Neural cell (in vitro differentiated cells): ENCODE measurements around the gene ISG15. TPM values are rescaled to one million over a fixed set of nuclear protein-coding genes. Genes with fewer than 3 reads are reported as not detected.
"Not testable (repeated sequence)": the region's sequence is repeated elsewhere in the genome, so short reads cannot be mapped to it uniquely, and the experiment has no call there.

Experiments used
- H2AFZ ChIP-seq: fragments of 200-600, 300-800 bp; sonication (generic), shearing (Covaris generic); 2 replicates; pipeline ENCODE4 v1.6.0; 2014; ENCODE audit warnings: low read depth, mild to moderate bottlenecking, antibody characterized with exemption, low read length, moderate library complexity
- H3F3A ChIP-seq: fragments of 200-600 bp; shearing (Covaris generic); 2 replicates; pipeline ENCODE4 v1.6.1; 2016; ENCODE audit warnings: mild to moderate bottlenecking, moderate library complexity, mixed read lengths, antibody characterized with exemption, low read length; ENCODE audit not compliant: insufficient read depth, poor library complexity, severe bottlenecking
- H3K27ac ChIP-seq: fragments of 200-600, 300-800 bp; sonication (generic), shearing (Covaris generic); 2 replicates; pipeline ENCODE4 v1.5.1; 2014; ENCODE audit warnings: mild to moderate bottlenecking, low read length, moderate library complexity
- H3K27me3 ChIP-seq: fragments of 300-800, 200-600 bp; sonication (generic), shearing (Covaris generic); 2 replicates; pipeline ENCODE4 v1.6.0; 2014; ENCODE audit warnings: mild to moderate bottlenecking, low read depth, low read length, moderate library complexity; ENCODE audit not compliant: insufficient read depth
- H3K36me3 ChIP-seq: fragments of 300-800, 200-600 bp; sonication (generic), shearing (Covaris generic); 2 replicates; pipeline ENCODE4 v1.5.1; 2014; ENCODE audit warnings: mild to moderate bottlenecking, antibody characterized with exemption, low read length, moderate library complexity; ENCODE audit not compliant: insufficient read depth
- H3K4me2 ChIP-seq: fragments of 300-800, 200-600 bp; sonication (generic), shearing (Covaris generic); 2 replicates; pipeline ENCODE4 v1.6.0; 2014; ENCODE audit warnings: mild to moderate bottlenecking, low read length
- H3K4me3 ChIP-seq: fragments of 300-800, 200-600 bp; sonication (generic), shearing (Covaris generic); 2 replicates; pipeline ENCODE4 v1.5.1; 2014; ENCODE audit warnings: mild to moderate bottlenecking, low read length, moderate library complexity
- H3K79me2 ChIP-seq: fragments of 200-600 bp; shearing (Covaris generic); replicated peaks from 2 replicates; pipeline ENCODE4 v1.6.0; 2014; ENCODE audit warnings: mild to moderate bottlenecking, low read length, moderate library complexity; ENCODE audit not compliant: insufficient read depth
- H3K9ac ChIP-seq: fragments of 300-800, 200-600 bp; sonication (generic), shearing (Covaris generic); 2 replicates; pipeline ENCODE4 v1.6.1; 2016; ENCODE audit warnings: mild to moderate bottlenecking, low read length, mixed read lengths
- H3K9me2 ChIP-seq: fragments of 200-600 bp; shearing (Covaris generic); 2 replicates; pipeline ENCODE4 v1.6.1; 2016; ENCODE audit warnings: mild to moderate bottlenecking, low read length, mixed read lengths; ENCODE audit not compliant: insufficient read depth
- H3K9me3 ChIP-seq: fragments of 200-600, 300-800 bp; sonication (generic), shearing (Covaris generic); 2 replicates; pipeline ENCODE4 v1.6.1; 2016; ENCODE audit warnings: mild to moderate bottlenecking, mixed run types, low read length, moderate library complexity, mixed read lengths
- H4K20me1 ChIP-seq: fragments of 200-600 bp; shearing (Covaris generic); 2 replicates; pipeline ENCODE4 v1.6.1; 2016; ENCODE audit warnings: mild to moderate bottlenecking, mixed run types; ENCODE audit not compliant: insufficient read depth
- EP300 ChIP-seq: fragments of 450-650 bp; conservative IDR thresholded peaks from 2 replicates; pipeline ENCODE4 v1.6.1; 2014; ENCODE audit warnings: antibody characterized with exemption, mild to moderate bottlenecking, moderate library complexity; ENCODE audit not compliant: poor library complexity, severe bottlenecking
- EZH2 ChIP-seq: fragments of 200-600, 300-800 bp; shearing (Covaris generic), sonication (generic); IDR thresholded peaks from 2 replicates; pipeline ENCODE4 v1.6.1; 2014; ENCODE audit warnings: antibody characterized with exemption, low read length, borderline replicate concordance, mild to moderate bottlenecking; ENCODE audit not compliant: insufficient read depth, poor library complexity, severe bottlenecking
- MXI1 ChIP-seq: fragments of 450-650 bp; conservative IDR thresholded peaks from 2 replicates; pipeline ENCODE4 v1.6.1; 2014; ENCODE audit warnings: antibody characterized with exemption, mild to moderate bottlenecking; ENCODE audit not compliant: poor library complexity, severe bottlenecking
- POLR2AphosphoS5 ChIP-seq: IDR thresholded peaks from 2 replicates; pipeline ENCODE4 v1.6.1; 2012
- RAD21 ChIP-seq: fragments of 450-650 bp; conservative IDR thresholded peaks from 2 replicates; pipeline ENCODE4 v1.6.1; 2014; ENCODE audit warnings: antibody characterized with exemption, mild to moderate bottlenecking, moderate library complexity
- REST ChIP-seq: IDR thresholded peaks from 2 replicates; pipeline ENCODE4 v1.6.1; 2012; ENCODE audit warnings: borderline replicate concordance
- SMC3 ChIP-seq: fragments of 450-650 bp; conservative IDR thresholded peaks from 2 replicates; pipeline ENCODE4 v1.6.1; 2014; ENCODE audit warnings: antibody characterized with exemption, mild to moderate bottlenecking, moderate library complexity; ENCODE audit not compliant: poor library complexity
- TAF1 ChIP-seq: IDR thresholded peaks from 2 replicates; pipeline ENCODE4 v1.6.1; 2012; ENCODE audit warnings: low read depth
- polyA plus RNA-seq: library from polyadenylated mRNA; depleted of rRNA; stranded (reverse); fragments of >200 nt; gene quantifications from 2 replicates; pipeline ENCODE4 v1.2.3, GENCODE V29; 2014
- TF ChIP-seq, protein P1 (sequence below): fragments of 450-650 bp; IDR thresholded peaks from 2 replicates; pipeline ENCODE4 v1.5.1; 2014; ENCODE audit warnings: antibody characterized with exemption, mild to moderate bottlenecking, moderate library complexity; ENCODE audit not compliant: poor library complexity, severe bottlenecking

ISG15 gene
- polyA plus RNA-seq, 1 donor from 2014 or later: 8.0 TPM

DNA sequence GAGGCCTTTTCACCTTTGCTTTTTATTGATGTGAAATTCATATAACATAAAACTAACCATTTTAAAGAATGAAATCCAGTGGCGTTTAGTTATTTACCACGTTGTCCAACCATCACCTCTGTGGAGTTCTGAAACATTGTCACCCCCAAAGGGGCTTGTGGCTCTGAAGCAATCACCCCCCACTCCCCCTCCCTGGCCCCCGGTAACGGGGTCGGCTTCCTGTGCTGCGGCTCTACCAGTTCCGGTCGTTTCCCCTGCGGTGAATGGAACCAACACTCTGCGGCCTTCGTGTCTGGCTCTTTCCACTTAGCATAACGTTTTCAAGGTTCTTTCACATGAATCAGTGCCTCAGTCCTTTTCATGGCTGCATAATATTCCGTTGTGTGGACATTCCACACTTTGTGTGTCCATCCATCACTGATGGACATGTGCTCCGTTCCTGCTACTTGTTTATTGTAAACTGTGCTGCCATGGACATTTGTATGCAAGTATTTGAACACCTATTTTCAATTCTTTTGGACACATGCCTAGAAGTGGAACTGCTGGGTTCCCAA lies 1.8 kb upstream of the ISG15 start:
- Histone ChIP-seq H4K20me1 (no peaks in the 10 kb centered on the region), H3K36me3 (no peaks in the 10 kb centered on the region), H3K27me3 (peaks cover 4% of the 10 kb centered on the region), H3K9me2 (no peaks in the 10 kb centered on the region), H3K79me2 (no peaks in the 10 kb centered on the region), H3K27ac (no peak overlapping the region), H3K9me3 (no peaks in the 10 kb centered on the region), H2AFZ (no peak overlapping the region), H3K9ac (no peak overlapping the region), H3K4me3 (no peak overlapping the region), H3K4me2 (no peak overlapping the region), H3F3A (no peaks in the 10 kb centered on the region)
- TF ChIP-seq RAD21: no peak
- TF ChIP-seq TAF1: no peak
- no peak for TF ChIP-seq EZH2
- no peak for TF ChIP-seq SMC3
- TF ChIP-seq, protein P1, sequence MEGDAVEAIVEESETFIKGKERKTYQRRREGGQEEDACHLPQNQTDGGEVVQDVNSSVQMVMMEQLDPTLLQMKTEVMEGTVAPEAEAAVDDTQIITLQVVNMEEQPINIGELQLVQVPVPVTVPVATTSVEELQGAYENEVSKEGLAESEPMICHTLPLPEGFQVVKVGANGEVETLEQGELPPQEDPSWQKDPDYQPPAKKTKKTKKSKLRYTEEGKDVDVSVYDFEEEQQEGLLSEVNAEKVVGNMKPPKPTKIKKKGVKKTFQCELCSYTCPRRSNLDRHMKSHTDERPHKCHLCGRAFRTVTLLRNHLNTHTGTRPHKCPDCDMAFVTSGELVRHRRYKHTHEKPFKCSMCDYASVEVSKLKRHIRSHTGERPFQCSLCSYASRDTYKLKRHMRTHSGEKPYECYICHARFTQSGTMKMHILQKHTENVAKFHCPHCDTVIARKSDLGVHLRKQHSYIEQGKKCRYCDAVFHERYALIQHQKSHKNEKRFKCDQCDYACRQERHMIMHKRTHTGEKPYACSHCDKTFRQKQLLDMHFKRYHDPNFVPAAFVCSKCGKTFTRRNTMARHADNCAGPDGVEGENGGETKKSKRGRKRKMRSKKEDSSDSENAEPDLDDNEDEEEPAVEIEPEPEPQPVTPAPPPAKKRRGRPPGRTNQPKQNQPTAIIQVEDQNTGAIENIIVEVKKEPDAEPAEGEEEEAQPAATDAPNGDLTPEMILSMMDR: no peak
- no peak for TF ChIP-seq EP300
- no peak for TF ChIP-seq REST
- TF ChIP-seq MXI1: no peak
- no peak for TF ChIP-seq POLR2AphosphoS5

- H2AFZ ChIP-seq, H3K9me2 ChIP-seq, H3K4me3 ChIP-seq, H3K9me3 ChIP-seq, H4K20me1 ChIP-seq, H3K9ac ChIP-seq, H3K27me3 ChIP-seq, H3F3A ChIP-seq, H3K27ac ChIP-seq, H3K36me3 ChIP-seq, H3K79me2 ChIP-seq, H3K4me2 ChIP-seq: not testable (repeated sequence)
Measured at GRCh38 chr1:1012736-1013104, 577 bp upstream of the ISG15 start.
